PC-9 (cell line): ENCODE results near the gene SLC26A6. TPM values are rescaled to one million over a fixed set of nuclear protein-coding genes. Genes with fewer than 3 reads are reported as not detected.

Source experiments
- BruUV-seq: library from RNA; stranded (reverse); fragments of 400-500 nt; replicated peaks from 2 replicates; lab custom pipeline; 2021; lab: Mats Ljungman, UMichigan
- CTCF ChIA-PET: fragments of 300-600 bp; sonication (Branson Sonifier 250); formaldehyde crosslinking; loops from one replicate; lab custom pipeline; 2022; ENCODE audit warnings: antibody characterized with exemption; lab: Charles Lee
- POLR2A ChIA-PET: fragments of 300-600 bp; sonication (Branson Sonifier 250); formaldehyde crosslinking; loops from one replicate; lab custom pipeline; 2022; ENCODE audit warnings: antibody characterized with exemption; ENCODE audit not compliant: unreplicated experiment; lab: Charles Lee
- DNase-seq, 2 experiments: peaks; one replicate each; pipeline versions ENCODE4 v3.0.0 to v3.0.0-alpha.2; 2015 to 2022; ENCODE audit warnings: mixed read lengths in 1 of 2
- H2AFZ ChIP-seq: fragments of 200-600 bp; sonication (generic); 2 replicates; pipeline ENCODE4 v1.8.1; 2017; ENCODE audit warnings: antibody characterized with exemption
- H3F3A ChIP-seq: fragments of 200-600 bp; sonication (generic); 2 replicates; pipeline ENCODE4 v1.8.1; 2017; ENCODE audit warnings: antibody characterized with exemption, mild to moderate bottlenecking, low read depth; ENCODE audit not compliant: insufficient read depth
- H3K27ac ChIP-seq: fragments of 200-600 bp; sonication (generic); 2 replicates; pipeline ENCODE4 v1.6.1; 2016; ENCODE audit warnings: mixed run types
- H3K27me3 ChIP-seq: fragments of 200-600 bp; sonication (generic); 2 replicates; pipeline ENCODE4 v1.6.1; 2016; ENCODE audit warnings: low read depth, mixed run types; ENCODE audit not compliant: insufficient read depth
- H3K36me3 ChIP-seq: fragments of 200-600 bp; sonication (generic); 2 replicates; pipeline ENCODE4 v1.6.1; 2016; ENCODE audit warnings: low read depth, mixed run types
- H3K4me1 ChIP-seq: fragments of 200-600 bp; sonication (generic); replicated peaks from 2 replicates; pipeline ENCODE4 v1.6.1; 2016; ENCODE audit warnings: mixed run types; ENCODE audit not compliant: insufficient read depth
- H3K4me2 ChIP-seq: fragments of 200-600 bp; sonication (generic); 2 replicates; pipeline ENCODE4 v1.6.1; 2017; ENCODE audit warnings: mixed run types
- H3K4me3 ChIP-seq: fragments of 200-600 bp; sonication (generic); 2 replicates; pipeline ENCODE4 v1.6.1; 2016; ENCODE audit warnings: mixed run types
- H3K79me2 ChIP-seq: fragments of 200-600 bp; sonication (generic); 2 replicates; pipeline ENCODE4 v1.6.1; 2017; ENCODE audit warnings: low read depth, mixed run types
- H3K9me2 ChIP-seq: fragments of 200-600 bp; sonication (generic); 2 replicates; pipeline ENCODE4 v1.8.1; 2017; ENCODE audit warnings: mild to moderate bottlenecking; ENCODE audit not compliant: insufficient read depth
- H3K9me3 ChIP-seq: fragments of 200-600 bp; sonication (generic); 2 replicates; pipeline ENCODE4 v1.8.1; 2016; ENCODE audit warnings: low read depth; ENCODE audit not compliant: insufficient read depth
- H4K20me1 ChIP-seq: fragments of 200-600 bp; sonication (generic); 2 replicates; pipeline ENCODE4 v1.8.1; 2017; ENCODE audit not compliant: insufficient read depth
- EZH2 ChIP-seq: fragments of 200-600 bp; sonication (generic); IDR thresholded peaks from 2 replicates; pipeline ENCODE4 v1.8.0; 2017; ENCODE audit warnings: antibody characterized with exemption, low read depth
- intact Hi-C: fragments of 100-400 bp; cut with micrococcal nuclease; formaldehyde crosslinking; loops from one replicate; pipeline ENCODE4 v1.10.0; 2022; ENCODE audit not compliant: unreplicated experiment
- total RNA-seq: library from RNA; stranded (reverse); gene quantifications from 2 replicates; pipeline ENCODE4 v1.2.3, GENCODE V29; 2021
- TF ChIP-seq, protein P1 (sequence below): fragments of 200-600 bp; sonication (generic); conservative IDR thresholded peaks from 2 replicates; pipeline ENCODE4 v1.6.1; 2017; ENCODE audit warnings: mixed run types, antibody characterized with exemption, mild to moderate bottlenecking, moderate library complexity

Gene SLC26A6
- total RNA-seq, 1 experiment from 2014 or later, result 18.7 TPM

- Histone ChIP-seq H3K4me1 (no peaks in the 10 kb centered on the region), H3K27me3 (no peaks in the 10 kb centered on the region), H3K27ac (no peak overlapping the region), H3K9me3 (no peaks in the 10 kb centered on the region), H3K9me2 (no peaks in the 10 kb centered on the region), H4K20me1 (0 out of 2 replicates have a peak, but pooled peaks cover 5% of the 10 kb centered on the region), H3K4me3 (no peak overlapping the region), H3K79me2 (no peaks in the 10 kb centered on the region), H3K36me3 (no peaks in the 10 kb centered on the region), H2AFZ (no peak overlapping the region), H3F3A (0 out of 2 replicates have a peak, but pooled peaks cover 6% of the 10 kb centered on the region), H3K4me2 (peak overlapping the region; percentile 89)
- no TSS peak for BruUV-seq
- TF ChIP-seq, protein P1, sequence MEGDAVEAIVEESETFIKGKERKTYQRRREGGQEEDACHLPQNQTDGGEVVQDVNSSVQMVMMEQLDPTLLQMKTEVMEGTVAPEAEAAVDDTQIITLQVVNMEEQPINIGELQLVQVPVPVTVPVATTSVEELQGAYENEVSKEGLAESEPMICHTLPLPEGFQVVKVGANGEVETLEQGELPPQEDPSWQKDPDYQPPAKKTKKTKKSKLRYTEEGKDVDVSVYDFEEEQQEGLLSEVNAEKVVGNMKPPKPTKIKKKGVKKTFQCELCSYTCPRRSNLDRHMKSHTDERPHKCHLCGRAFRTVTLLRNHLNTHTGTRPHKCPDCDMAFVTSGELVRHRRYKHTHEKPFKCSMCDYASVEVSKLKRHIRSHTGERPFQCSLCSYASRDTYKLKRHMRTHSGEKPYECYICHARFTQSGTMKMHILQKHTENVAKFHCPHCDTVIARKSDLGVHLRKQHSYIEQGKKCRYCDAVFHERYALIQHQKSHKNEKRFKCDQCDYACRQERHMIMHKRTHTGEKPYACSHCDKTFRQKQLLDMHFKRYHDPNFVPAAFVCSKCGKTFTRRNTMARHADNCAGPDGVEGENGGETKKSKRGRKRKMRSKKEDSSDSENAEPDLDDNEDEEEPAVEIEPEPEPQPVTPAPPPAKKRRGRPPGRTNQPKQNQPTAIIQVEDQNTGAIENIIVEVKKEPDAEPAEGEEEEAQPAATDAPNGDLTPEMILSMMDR, result no peak
- no peak for TF ChIP-seq EZH2
- DNase-seq, result no peak
- intact Hi-C loops, result loop anchor here (2.0 kb wide), 2 partner anchors 25 to 75 kb away; partner anchors contain the start of gene UQCRC1
- ChIA-PET CTCF (no interaction called here), POLR2A (no interaction called here)
These were observed 1.5 kb downstream of the SLC26A6 start for GRCh38 chr3:48633743-48634142.

DNA sequence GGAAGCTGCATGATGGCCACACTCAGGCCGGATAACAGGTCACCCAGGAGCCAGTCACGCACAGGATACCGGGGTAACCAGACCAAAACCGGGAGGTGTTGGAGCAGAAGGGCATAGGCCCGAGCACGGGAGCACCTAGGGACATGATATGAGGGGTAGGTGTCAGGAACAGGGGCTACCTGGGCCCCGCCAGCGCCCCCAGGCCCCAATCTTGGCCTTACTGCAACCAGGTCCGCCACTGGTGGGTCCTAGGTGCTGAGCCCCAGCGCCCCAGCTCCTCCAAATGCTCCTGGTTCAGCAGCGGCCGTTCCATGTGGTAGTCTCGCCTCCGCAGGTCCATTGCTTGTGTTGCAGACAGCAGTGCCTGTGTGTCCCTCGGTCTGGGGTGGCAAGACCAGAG is 2.0 kb downstream of the SLC26A6 start:
- Histone ChIP-seq H3K9me3 (no peaks in the 10 kb centered on the region), H3K4me2 (no peak overlapping the region), H2AFZ (no peak overlapping the region), H4K20me1 (0 out of 2 replicates have a peak, but pooled peaks cover 5% of the 10 kb centered on the region), H3K27ac (no peak overlapping the region), H3K27me3 (no peaks in the 10 kb centered on the region), H3K9me2 (no peaks in the 10 kb centered on the region), H3K36me3 (no peaks in the 10 kb centered on the region), H3K4me3 (no peak overlapping the region), H3K79me2 (no peaks in the 10 kb centered on the region), H3K4me1 (no peaks in the 10 kb centered on the region), H3F3A (0 out of 2 replicates have a peak, but pooled peaks cover 6% of the 10 kb centered on the region)
- ChIA-PET POLR2A (no interaction called here), CTCF (no interaction called here)
- DNase-seq, result no peak
- intact Hi-C loops, result no loop called here
- TF ChIP-seq EZH2, result no peak
- TF ChIP-seq, protein P1, result no peak
- BruUV-seq, result no TSS peak

GRCh38 chr3:48631516-48632448 is 3.5 kb downstream of the SLC26A6 start:
- Histone ChIP-seq H3K79me2 (no peaks in the 10 kb centered on the region), H3K9me3 (no peaks in the 10 kb centered on the region), H3K4me3 (no peak overlapping the region), H4K20me1 (0 out of 2 replicates have a peak, but pooled peaks cover 5% of the 10 kb centered on the region), H3K4me1 (no peaks in the 10 kb centered on the region), H3F3A (0 out of 2 replicates have a peak, but pooled peaks cover 6% of the 10 kb centered on the region), H3K27me3 (no peaks in the 10 kb centered on the region), H3K27ac (no peak overlapping the region), H3K36me3 (no peaks in the 10 kb centered on the region), H3K4me2 (no peak overlapping the region), H2AFZ (no peak overlapping the region), H3K9me2 (no peaks in the 10 kb centered on the region)
- no TSS peak for BruUV-seq
- DNase-seq, result no peak
- CTCF ChIA-PET, result no interaction called here
- TF ChIP-seq, protein P1, result no peak
- TF ChIP-seq EZH2, result no peak
- intact Hi-C loops, result no loop called here
- POLR2A ChIA-PET, result no interaction called here
